Cardiac fibroblast (primary cell): ENCODE measurements around the gene FCER1A.

Experiments
- DNase-seq, 2 donors: peaks; one replicate each; pipeline versions ENCODE4 v3.0.0 to v3.0.0-alpha.2; 2010; ENCODE audit warnings: low read depth in 2 of 2
- H3K4me3 ChIP-seq, 2 donors: replicated peaks in 1 of 2; 1 replicate in 1 of 2; 2 replicates in 1 of 2; pipeline ENCODE4 v1.5.1; 2011; ENCODE audit warnings: low read depth in 2 of 2, low read length in 2 of 2, mild to moderate bottlenecking in 2 of 2, moderate library complexity in 1 of 2
- CTCF ChIP-seq: IDR thresholded peaks from one replicate; pipeline ENCODE4 v1.5.1; 2011; ENCODE audit warnings: low read depth, mild to moderate bottlenecking, low read length, inconsistent platforms

FCER1A gene

GRCh38 chr1:159279773-159280172 is 22.4 kb upstream of the FCER1A start:
- peak in 1 of 2 donors; percentile 4 for DNase-seq
- no peak overlapping the region for H3K4me3 ChIP-seq
- no peak for TF ChIP-seq CTCF

GRCh38 chr1:159282118-159282517 is 20.0 kb upstream of the FCER1A start:
- DNase-seq, result peak in 1 of 2 donors; percentile 11
- no peak overlapping the region for H3K4me3 ChIP-seq
- TF ChIP-seq CTCF, result no peak

GRCh38 chr1:159289060-159289459 is 13.1 kb upstream of the FCER1A start:
- H3K4me3 ChIP-seq, result no peak overlapping the region
- no peak for DNase-seq
- TF ChIP-seq CTCF, result no peak

GRCh38 chr1:159291424-159291823 is 10.7 kb upstream of the FCER1A start:
- no peak for TF ChIP-seq CTCF
- no peak overlapping the region for H3K4me3 ChIP-seq
- no peak for DNase-seq

- no peak for TF ChIP-seq CTCF
- no peak overlapping the region for H3K4me3 ChIP-seq
- DNase-seq, result no peak
These were observed 5.3 kb upstream of the FCER1A start for GRCh38 chr1:159296706-159297375.

- TF ChIP-seq CTCF, result no peak
- DNase-seq, result no peak
- no peak overlapping the region for H3K4me3 ChIP-seq
These were observed 2.0 kb upstream of the FCER1A start for GRCh38 chr1:159300146-159300545.
